ENCODE results near the gene ARRDC1. TPM values are rescaled to one million over a fixed set of nuclear protein-coding genes. Genes with fewer than 3 reads are reported as not detected.

The ARRDC1 gene
- total RNA-seq, 1 experiment from 2014 or later = 77.5 TPM

GRCh38 chr9:137604345-137605086 lies 970 bp upstream of the ARRDC1 start:
- DNase-seq = no peak
- POLR2A ChIA-PET (ENCODE audit: unreplicated experiment) = interaction anchor here (0.9 kb wide), 1 partner anchor 53 kb away, joined by 21 read pairs; the partner anchor contains the start of gene MRPL41

GRCh38 chr9:137606005-137606621 lies 627 bp downstream of the ARRDC1 start:
- Histone ChIP-seq H3K4me2 (ENCODE audit: low read length) (peak overlapping the region; percentile 95), H3K9me2 (replicated peaks; ENCODE audit: low read length) (no peaks in the 10 kb centered on the region), H3K9me3 (ENCODE audit: low read length) (no peaks in the 10 kb centered on the region), H3K9ac (ENCODE audit: low read length) (peak overlapping the region; percentile 61), H3K79me2 (ENCODE audit: low read length) (peaks cover 46% of the 10 kb centered on the region), H3F3A (ENCODE audit: low read length, unreplicated experiment) (no peaks in the 10 kb centered on the region), H3K27ac (ENCODE audit: low read length) (no peak overlapping the region), H3K27me3 (ENCODE audit: low read length) (no peaks in the 10 kb centered on the region), H2AFZ (ENCODE audit: low read length) (no peak overlapping the region), H3K4me3 (ENCODE audit: low read length) (peak overlapping the region; percentile 75), H3K4me1 (ENCODE audit: insufficient read depth, low read length) (peaks cover 13% of the 10 kb centered on the region), H4K20me1 (ENCODE audit: low read length) (no peaks in the 10 kb centered on the region), H3K36me3 (ENCODE audit: low read depth, low read length) (no peaks in the 10 kb centered on the region)
- TF ChIP-seq EZH2phosphoT487 (IDR thresholded peaks at IDR 0.05; ENCODE audit: borderline replicate concordance, low read length) (no peak), CTCF (conservative IDR thresholded peaks at IDR 0.05; ENCODE audit: low read depth, low read length) (no peak), EZH2 (IDR thresholded peaks at IDR 0.05; ENCODE audit: low read length, unreplicated experiment) (no peak)
- POLR2A ChIA-PET (ENCODE audit: unreplicated experiment) = no interaction called here
- BruUV-seq (replicated peaks) = no TSS peak
- intact Hi-C loops (cut with micrococcal nuclease) = loop anchor here (10.0 kb wide), 1 partner anchor 51 kb away; the partner anchor contains the start of genes MRPL41 and PNPLA7
- DNase-seq = no peak
- peak; percentile 21 for ATAC-seq
- CTCF ChIA-PET = no interaction called here

More at GRCh38 chr9:137604345-137605086, 970 bp upstream of the ARRDC1 start:
- CTCF ChIA-PET = interaction anchor here (0.6 kb wide), 1 partner anchor 453 kb away, joined by 3 read pairs; no protein-coding TSS in a partner anchor
- Histone ChIP-seq H3K36me3 (ENCODE audit: low read depth, low read length) (no peaks in the 10 kb centered on the region), H3K4me2 (ENCODE audit: low read length) (peak overlapping the region; percentile 51; the same call in 1 of the 2 replicates), H3F3A (ENCODE audit: low read length, unreplicated experiment) (no peaks in the 10 kb centered on the region), H3K4me1 (ENCODE audit: insufficient read depth, low read length) (peaks cover 9% of the 10 kb centered on the region), H2AFZ (ENCODE audit: low read length) (no peak overlapping the region), H4K20me1 (ENCODE audit: low read length) (no peaks in the 10 kb centered on the region), H3K27ac (ENCODE audit: low read length) (no peak overlapping the region), H3K9me2 (replicated peaks; ENCODE audit: low read length) (no peaks in the 10 kb centered on the region), H3K9ac (ENCODE audit: low read length) (no peak overlapping the region), H3K4me3 (ENCODE audit: low read length) (no peak overlapping the region), H3K79me2 (ENCODE audit: low read length) (peaks cover 38% of the 10 kb centered on the region), H3K27me3 (ENCODE audit: low read length) (no peaks in the 10 kb centered on the region), H3K9me3 (ENCODE audit: low read length) (no peaks in the 10 kb centered on the region)
- intact Hi-C loops (cut with micrococcal nuclease) = loop anchor here (10.0 kb wide), 1 partner anchor 50 kb away; the partner anchor contains the start of genes MRPL41 and PNPLA7
- BruUV-seq (replicated peaks) = TSS peak; percentile 37
- no peak for ATAC-seq
- no peak for TF ChIP-seq EZH2phosphoT487 (IDR thresholded peaks at IDR 0.05; ENCODE audit: borderline replicate concordance, low read length)
- no peak for TF ChIP-seq EZH2 (IDR thresholded peaks at IDR 0.05; ENCODE audit: low read length, unreplicated experiment)

- Histone ChIP-seq H3K9me3 (ENCODE audit: low read length) (no peaks in the 10 kb centered on the region), H3K9ac (ENCODE audit: low read length) (peak overlapping the region; percentile 61)
Measured at GRCh38 chr9:137606734-137607138, 1.2 kb downstream of the ARRDC1 start.

More at GRCh38 chr9:137606734-137607138, 1.2 kb downstream of the ARRDC1 start:
- Histone ChIP-seq H4K20me1 (ENCODE audit: low read length) (no peaks in the 10 kb centered on the region), H3K4me2 (ENCODE audit: low read length) (peak overlapping the region; percentile 95), H3K9me2 (replicated peaks; ENCODE audit: low read length) (no peaks in the 10 kb centered on the region), H3K4me3 (ENCODE audit: low read length) (peak overlapping the region; percentile 75), H3K36me3 (ENCODE audit: low read depth, low read length) (no peaks in the 10 kb centered on the region), H3K4me1 (ENCODE audit: insufficient read depth, low read length) (peaks cover 19% of the 10 kb centered on the region), H3K27me3 (ENCODE audit: low read length) (no peaks in the 10 kb centered on the region), H3K27ac (ENCODE audit: low read length) (no peak overlapping the region; the same call in 1 of the 2 replicates), H3K79me2 (ENCODE audit: low read length) (peaks cover 46% of the 10 kb centered on the region), H2AFZ (ENCODE audit: low read length) (no peak overlapping the region), H3F3A (ENCODE audit: low read length, unreplicated experiment) (no peaks in the 10 kb centered on the region)
- peak; percentile 6 for ATAC-seq
- ChIA-PET POLR2A (ENCODE audit: unreplicated experiment) (no interaction called here), CTCF (no interaction called here)
- TF ChIP-seq EZH2 (IDR thresholded peaks at IDR 0.05; ENCODE audit: low read length, unreplicated experiment) = no peak
- no peak for DNase-seq
- intact Hi-C loops (cut with micrococcal nuclease) = loop anchor here (10.0 kb wide), 1 partner anchor 52 kb away; the partner anchor contains the start of genes MRPL41 and PNPLA7
- no TSS peak for BruUV-seq (replicated peaks)
